Erythroblast (primary cell): Measurements from ENCODE around the gene KIF25.

Source experiments
- GATA1 ChIP-seq: IDR thresholded peaks from 2 replicates; pipeline ENCODE4 v1.6.1; 2011; ENCODE audit warnings: low read depth, mild to moderate bottlenecking, control low read depth, low read length, moderate library complexity
- POLR2A ChIP-seq: IDR thresholded peaks from 2 replicates; pipeline ENCODE4 v1.6.1; 2011; ENCODE audit warnings: mild to moderate bottlenecking, low read length

GRCh38 chr6:168084465-168085160 lies 87.1 kb downstream of the KIF25 start:
- TF ChIP-seq POLR2A, result no peak
- no peak for TF ChIP-seq GATA1
